Endothelial cell of umbilical vein (primary cell): ENCODE results near the gene MPZL3. TPM values are rescaled to one million over a fixed set of nuclear protein-coding genes. Genes with fewer than 3 reads are reported as not detected.
A peak's percentile ranks its signal among the peaks of the same experiment; 100 is the strongest.

Experiments
- BruUV-seq: library from RNA; stranded (reverse); fragments of 400-500 nt; replicated peaks from 2 replicates; lab custom pipeline; 2021; lab: Mats Ljungman, UMichigan
- CTCF ChIA-PET: fragments of 300-600, 350-600 bp; sonication (Branson Sonifier 250); formaldehyde crosslinking; loops from one replicate; lab custom pipeline; 2021; ENCODE audit warnings: antibody characterized with exemption, inconsistent platforms; lab: Charles Lee
- POLR2A ChIA-PET: fragments of 300-600, 350-600 bp; sonication (Branson Sonifier 250); formaldehyde crosslinking; loops from one replicate; lab custom pipeline; 2021; ENCODE audit warnings: antibody characterized with exemption, inconsistent platforms; lab: Charles Lee
- DNase-seq: peaks from one replicate; pipeline ENCODE4 v3.0.0-alpha.2; 2011; ENCODE audit warnings: low read depth, low spot score
- FAIRE-seq: peaks from 2 replicates; lab custom pipeline; 2011; peaks lifted over from hg19 to GRCh38; lab: Jason Lieb, UNC
- H2AFZ ChIP-seq: 2 replicates; pipeline ENCODE4 v1.6.0; 2012; ENCODE audit warnings: low read depth, low read length, control low read depth, inconsistent platforms
- H3K27ac ChIP-seq: 2 replicates; pipeline ENCODE4 v1.5.1; 2011; ENCODE audit warnings: low read depth, mild to moderate bottlenecking, control low read depth, low read length, moderate library complexity; ENCODE audit not compliant: insufficient read depth
- H3K27me3 ChIP-seq, 2 experiments: 2 replicates each; pipeline versions ENCODE4 v1.6.0 to v1.6.1; 2011; ENCODE audit warnings: low read length in 2 of 2, mixed read lengths in 1 of 2; ENCODE audit not compliant: control insufficient read depth in 2 of 2, insufficient read depth in 2 of 2
- H3K36me3 ChIP-seq, 2 experiments: 2 replicates in 1 of 2; 3 replicates in 1 of 2; pipeline ENCODE4 v1.5.1; 2011; ENCODE audit warnings: low read length in 2 of 2, mild to moderate bottlenecking in 1 of 2, moderate library complexity in 1 of 2; ENCODE audit not compliant: control insufficient read depth in 2 of 2, insufficient read depth in 2 of 2; ENCODE audit errors: extremely low read depth in 1 of 2
- H3K4me1 ChIP-seq: 3 replicates; pipeline ENCODE4 v1.5.1; 2011; ENCODE audit warnings: mild to moderate bottlenecking, low read length; ENCODE audit not compliant: control insufficient read depth, insufficient read depth; ENCODE audit errors: extremely low read depth
- H3K4me2 ChIP-seq: 2 replicates; pipeline ENCODE4 v1.6.1; 2011; ENCODE audit warnings: low read length, control low read depth, mixed read lengths; ENCODE audit not compliant: insufficient read depth
- H3K4me3 ChIP-seq, 3 experiments: fragments of 200-600 bp in 1 of 3; sonication (generic), shearing (Covaris generic) in 1 of 3; replicated peaks in 1 of 3; 2 replicates each; pipeline ENCODE4 v1.5.1; 2011 to 2016; ENCODE audit warnings: control low read depth in 3 of 3, low read length in 3 of 3, mild to moderate bottlenecking in 2 of 3, inconsistent platforms in 1 of 3, low read depth in 1 of 3, moderate library complexity in 1 of 3; ENCODE audit not compliant: insufficient read depth in 1 of 3
- H3K79me2 ChIP-seq: 2 replicates; pipeline ENCODE4 v1.6.0; 2012; ENCODE audit warnings: low read length, inconsistent platforms; ENCODE audit not compliant: control insufficient read depth, insufficient read depth
- H3K9ac ChIP-seq: replicated peaks from 2 replicates; pipeline ENCODE3; 2011; ENCODE audit warnings: low read length, control low read depth; ENCODE audit not compliant: insufficient read depth; ENCODE audit errors: extremely low read depth
- H3K9me1 ChIP-seq: replicated peaks from 3 replicates; pipeline ENCODE4 v1.6.0; 2011; ENCODE audit warnings: mild to moderate bottlenecking, low read length; ENCODE audit not compliant: control insufficient read depth, insufficient read depth; ENCODE audit errors: extremely low read depth
- H3K9me3 ChIP-seq: replicated peaks from 2 replicates; pipeline ENCODE4 v1.5.1; 2012; ENCODE audit warnings: low read length, inconsistent platforms; ENCODE audit not compliant: control insufficient read depth, insufficient read depth
- H4K20me1 ChIP-seq: replicated peaks from 2 replicates; pipeline ENCODE3; 2011; ENCODE audit warnings: mild to moderate bottlenecking, low read length; ENCODE audit not compliant: control insufficient read depth, insufficient read depth; ENCODE audit errors: extremely low read depth
- CTCF ChIP-seq, 2 donors: IDR thresholded peaks; 1 replicate in 1 of 2; 2 replicates in 1 of 2; pipeline ENCODE4 v1.5.1; 2011; ENCODE audit warnings: low read length in 2 of 2, mild to moderate bottlenecking in 2 of 2, moderate library complexity in 2 of 2, control low read depth in 1 of 2, inconsistent platforms in 1 of 2, low read depth in 1 of 2; ENCODE audit not compliant: insufficient read depth in 1 of 2; ENCODE audit errors: extremely low read depth in 1 of 2
- EZH2 ChIP-seq: IDR thresholded peaks from 2 replicates; pipeline ENCODE4 v1.6.1; 2012; ENCODE audit warnings: borderline replicate concordance, low read depth, mild to moderate bottlenecking, moderate library complexity, low read length, inconsistent platforms; ENCODE audit not compliant: severe bottlenecking
- FOS ChIP-seq: IDR thresholded peaks from 2 replicates; pipeline ENCODE4 v1.6.1; 2011; ENCODE audit warnings: mild to moderate bottlenecking, low read length, moderate library complexity, borderline replicate concordance; ENCODE audit not compliant: insufficient read depth
- GATA2 ChIP-seq: IDR thresholded peaks from 2 replicates; pipeline ENCODE4 v1.7.0; 2011; ENCODE audit warnings: low read depth, mild to moderate bottlenecking, moderate library complexity, mixed read lengths, low read length; ENCODE audit not compliant: insufficient read length, insufficient read depth
- JUN ChIP-seq: IDR thresholded peaks from 2 replicates; pipeline ENCODE4 v1.6.1; 2011; ENCODE audit warnings: borderline replicate concordance, low read depth; ENCODE audit not compliant: insufficient read length, insufficient read depth
- MAX ChIP-seq: IDR thresholded peaks from 2 replicates; pipeline ENCODE4 v1.6.1; 2011; ENCODE audit not compliant: insufficient read depth, insufficient read length
- MYC ChIP-seq: IDR thresholded peaks from one replicate; pipeline ENCODE4 v1.6.1; 2011; ENCODE audit warnings: mild to moderate bottlenecking, low read depth, low read length
- POLR2A ChIP-seq: IDR thresholded peaks from 2 replicates; pipeline ENCODE4 v1.6.1; 2012; ENCODE audit warnings: low read depth, mild to moderate bottlenecking, control low read depth, low read length
- POLR2AphosphoS5 ChIP-seq: IDR thresholded peaks from 2 replicates; pipeline ENCODE4 v1.6.1; 2012; ENCODE audit warnings: low read depth, mild to moderate bottlenecking, control low read depth, low read length, moderate library complexity; ENCODE audit not compliant: insufficient read depth
- dilution Hi-C: fragments of 300-500 bp; cut with MboI; formaldehyde crosslinking; loops from one replicate; pipeline ENCODE4 v1.15.0; 2019; ENCODE audit warnings: low sequenced_read_pairs; ENCODE audit not compliant: extremely low pct_ligation_motif_present
- intact Hi-C: fragments of 100-400 bp; cut with micrococcal nuclease; formaldehyde crosslinking; loops from one replicate; pipeline ENCODE4 v1.10.0; 2022
- polyA plus RNA-seq, 4 experiments: library from polyadenylated mRNA; depleted of rRNA in 3 of 4; stranded (reverse) in 3 of 4; unstranded in 1 of 4; fragments of >200 nt; gene quantifications; 2 replicates each; pipeline versions ENCODE4 v1.2.1 to v1.2.3, GENCODE V29; 2011 to 2012; ENCODE audit warnings: missing spikeins in 1 of 4
- total RNA-seq: library from RNA; stranded (reverse); gene quantifications from 2 replicates; pipeline ENCODE4 v1.2.3, GENCODE V29; 2021

The MPZL3 gene
- total and polyA plus RNA-seq, 2 donors (not counting 3 experiments of a cell fraction or from before 2014, with no cell fraction given), result 2.5 to 7.1 TPM

- H3K4me3 ChIP-seq, result peak overlapping the region; percentile 13 to 69 (median 44)
- dilution Hi-C loops (no loop called here), intact Hi-C loops (loop anchor here (1.0 to 2.0 kb wide), 4 partner anchors 10 to 58 kb away; no protein-coding TSS in a partner anchor)
- peak overlapping the region; percentile 4 for H3K27ac ChIP-seq
- no peaks in the 10 kb centered on the region for H4K20me1 ChIP-seq
- no peaks in the 10 kb centered on the region for H3K79me2 ChIP-seq
- peak overlapping the region; percentile 94 for H3K4me2 ChIP-seq
- TF ChIP-seq MYC (no peak), EZH2 (no peak), GATA2 (no peak), POLR2AphosphoS5 (no peak), MAX (no peak), POLR2A (no peak), CTCF (IDR thresholded peaks at IDR 0.05; ENCODE audit: extremely low read depth in 1 of 2, insufficient read depth in 1 of 2, low read depth in 1 of 2, low read length in 2 of 2) (no peak), JUN (no peak), FOS (no peak)
- H3K36me3 ChIP-seq, result peaks cover 0 to 2% of the 10 kb centered on the region in 2 experiments
- H3K27me3 ChIP-seq, result no peaks in the 10 kb centered on the region
- FAIRE-seq (no peak), DNase-seq (peak; percentile 44)
- no peaks in the 10 kb centered on the region for H3K9me3 ChIP-seq
- peak overlapping the region; percentile 90 for H2AFZ ChIP-seq
- CTCF ChIA-PET, result interaction anchor here (1.1 to 8.6 kb wide), 21 partner anchors 9 to 93 kb away, joined by 3 to 104 read pairs (median 4); partner anchors contain the start of gene MPZL3
- TSS peak; percentile 88 for BruUV-seq
- no peaks in the 10 kb centered on the region for H3K9me1 ChIP-seq
- H3K4me1 ChIP-seq, result peaks cover 51% of the 10 kb centered on the region
- POLR2A ChIA-PET, result interaction anchor here (0.6 to 2.9 kb wide), 3 partner anchors 10 to 66 kb away, joined by 3 to 12 read pairs (median 7); no protein-coding TSS in a partner anchor
- H3K9ac ChIP-seq, result peak overlapping the region; percentile 58
These were observed 12.7 kb upstream of the MPZL3 start for GRCh38 chr11:118264569-118265465.
